Mammary epithelial cell (primary cell): ENCODE data around the gene MYEOV.

Experiments used
- CTCF ChIP-seq, 2 donors: IDR thresholded peaks in 1 of 2; conservative IDR thresholded peaks in 1 of 2; 2 replicates each; pipeline ENCODE4 v1.5.1; 2011 to 2012; ENCODE audit warnings: inconsistent platforms in 2 of 2, low read length in 2 of 2, mild to moderate bottlenecking in 2 of 2, control low read depth in 1 of 2, low read depth in 1 of 2; ENCODE audit not compliant: insufficient read depth in 1 of 2; ENCODE audit errors: extremely low read depth in 1 of 2
- EZH2 ChIP-seq: IDR thresholded peaks from 2 replicates; pipeline ENCODE4 v1.6.1; 2012; ENCODE audit warnings: low read length, inconsistent platforms, borderline replicate concordance

- TF ChIP-seq CTCF (conservative IDR thresholded peaks at IDR 0.05 in 1 of 2, IDR thresholded peaks at IDR 0.05 in 1 of 2; ENCODE audit: extremely low read depth in 1 of 2, insufficient read depth in 1 of 2, low read depth in 1 of 2, low read length in 2 of 2) (no peak), EZH2 (no peak)
Measured at GRCh38 chr11:69304686-69305085, 10.7 kb downstream of the MYEOV start.
